Adrenal gland (tissue), 12 donors: ENCODE measurements around the gene TLR5. TPM values are rescaled to one million over a fixed set of nuclear protein-coding genes. Genes with fewer than 3 reads are reported as not detected.

Source experiments
- DNase-seq, 7 donors: peaks; one replicate each; pipeline ENCODE4 v3.0.0-alpha.2; 2019 to 2020
- H3K27ac ChIP-seq, 5 donors: fragments of 200-600 bp; sonication (generic) in 4 of 5; 1 replicate in 3 of 5; 2 replicates in 2 of 5; pipeline versions ENCODE4 v1.5.1 to v1.8.0; 2016 to 2020; ENCODE audit warnings: mild to moderate bottlenecking in 1 of 5
- H3K27me3 ChIP-seq: fragments of 200-600 bp; 2 replicates; pipeline ENCODE4 v1.8.0; 2021
- H3K36me3 ChIP-seq, 2 donors: fragments of 200-600 bp; replicated peaks in 1 of 2; 1 replicate in 1 of 2; 2 replicates in 1 of 2; pipeline versions ENCODE4 v1.5.1 to v1.8.0; 2018 to 2022
- H3K4me1 ChIP-seq, 2 donors: fragments of 200-600 bp; replicated peaks in 1 of 2; 1 replicate in 1 of 2; 2 replicates in 1 of 2; pipeline versions ENCODE4 v1.5.1 to v1.8.0; 2018 to 2021
- H3K4me3 ChIP-seq, 4 donors: fragments of 200-600 bp; sonication (generic) in 3 of 4; one replicate each; pipeline ENCODE4 v1.5.1; 2016 to 2018
- H3K9me3 ChIP-seq, 3 donors: fragments of 200-600 bp; sonication (generic) in 1 of 3; replicated peaks in 1 of 3; 1 replicate in 2 of 3; 2 replicates in 1 of 3; pipeline versions ENCODE4 v1.5.1 to v1.8.0; 2016 to 2021
- CTCF ChIP-seq, 6 experiments: fragments of 450-650 bp in 4 of 6; fragments of 200-600 bp in 2 of 6; sonication (generic) in 1 of 6; IDR thresholded peaks; 1 replicate in 5 of 6; 2 replicates in 1 of 6; pipeline versions ENCODE4 v1.5.1 to v1.8.0; 2016 to 2021; ENCODE audit warnings: antibody characterized with exemption in 6 of 6, mild to moderate bottlenecking in 2 of 6, moderate library complexity in 1 of 6
- POLR2A ChIP-seq, 2 donors: fragments of 450-650 bp; IDR thresholded peaks; one replicate each; pipeline ENCODE4 v1.6.1; 2017; ENCODE audit warnings: antibody characterized with exemption in 2 of 2, mild to moderate bottlenecking in 2 of 2, moderate library complexity in 1 of 2
- WGBS, 4 donors: extraction: QIAGEN DNeasy Blood & Tissue Kit in 2 of 4; methylation state at CpG; one replicate each; pipeline versions ENCODE4 v1.1.5 to v1.1.7; 2013 to 2017; 5-methylcytosine and 5-hydroxymethylcytosine counted together
- intact Hi-C, 2 donors: fragments of 100-400 bp; cut with DNase I; formaldehyde crosslinking; loops; one replicate each; pipeline versions ENCODE4 v1.14.1 to v1.15.0; 2022 to 2023
- polyA plus RNA-seq, 3 donors: library from polyadenylated mRNA; stranded (reverse); fragments of 200-250 nt in 2 of 3; fragments of 350-450 nt in 1 of 3; fragmentation: Illumina TruSeq in 1 of 3; extraction: RNeasy Lipid Tissue Mini Kit (QIAGEN cat#74804) in 1 of 3; gene quantifications; one replicate each; pipeline ENCODE4 v1.2.3, GENCODE V29; 2013 to 2014
- total RNA-seq, 9 donors: library from RNA; depleted of rRNA in 4 of 9; stranded (reverse); fragments of >200 nt in 4 of 9; fragments of 120-200 nt in 1 of 9; fragmentation: NEBNext Ultra II Directional in 1 of 9; extraction: Animal tissue kit (Norgen Biotek cat#: 25700) in 1 of 9; gene quantifications; one replicate each; pipeline versions ENCODE4 v1.1.0 to v1.2.4, GENCODE V29; 2013 to 2023
- donor health status: healthy with polysubstance abuse.
- donor health status: Bipolar disorder and iron deficiency.
- donor health status: DM: yes; HTN: yes; CAD: no.
- donor health status: DM: no; HTN: no; CAD: no.
- donor health status: DM: no; HTN: no; CAD: no.
- donor health status: DM: yes; HTN: yes; CAD: no.

Gene TLR5
- total and polyA plus RNA-seq, 12 donors = 0.33 to 11.5 (median 4.7) TPM

GRCh38 chr1:223088713-223089240 is 54.3 kb downstream of the TLR5 start:
- intact Hi-C loops = no loop called here
- TF ChIP-seq POLR2A (IDR thresholded peaks at IDR 0.05) = no peak
- no peak for TF ChIP-seq CTCF (IDR thresholded peaks at IDR 0.05)
- no peaks in the 10 kb centered on the region for H3K36me3 ChIP-seq
- H3K27ac ChIP-seq = no peak overlapping the region
- WGBS, 4 donors = 80 to 86% (median 83%) methylated on average over 13 of the region's 13 CpGs
- no peak overlapping the region for H3K4me3 ChIP-seq
- H3K9me3 ChIP-seq = no peaks in the 10 kb centered on the region
- no peaks in the 10 kb centered on the region for H3K4me1 ChIP-seq
- no peaks in the 10 kb centered on the region for H3K27me3 ChIP-seq
- DNase-seq = no peak

GRCh38 chr1:223087291-223088255 is 55.5 kb downstream of the TLR5 start:
- H3K27ac ChIP-seq = no peak overlapping the region
- peak in 3 of 7 donors; percentile 19 to 33 (median 31) for DNase-seq
- WGBS, 4 donors = 57 to 65% (median 62%) methylated on average over 10 of the region's 10 CpGs

GRCh38 chr1:223084464-223084866 is 58.6 kb downstream of the TLR5 start:
- no peaks in the 10 kb centered on the region for H3K27me3 ChIP-seq
- no peaks in the 10 kb centered on the region for H3K9me3 ChIP-seq
- no peak for DNase-seq
- H3K27ac ChIP-seq = no peak overlapping the region
- no peaks in the 10 kb centered on the region for H3K4me1 ChIP-seq
- 74 to 85% (median 81%) methylated on average over 8 of the region's 8 CpGs for WGBS, 4 donors
- TF ChIP-seq POLR2A (IDR thresholded peaks at IDR 0.05) = no peak
- no peak for TF ChIP-seq CTCF (IDR thresholded peaks at IDR 0.05)
- H3K36me3 ChIP-seq = no peaks in the 10 kb centered on the region
- intact Hi-C loops = loop anchor here in 1 of 2 donors (5.0 kb wide), 1 partner anchor 292 kb away; no protein-coding TSS in a partner anchor
- no peak overlapping the region for H3K4me3 ChIP-seq

More at GRCh38 chr1:223087291-223088255, 55.5 kb downstream of the TLR5 start:
- no peak for TF ChIP-seq CTCF (IDR thresholded peaks at IDR 0.05)
- TF ChIP-seq POLR2A (IDR thresholded peaks at IDR 0.05) = no peak
- H3K9me3 ChIP-seq = no peaks in the 10 kb centered on the region
- H3K27me3 ChIP-seq = no peaks in the 10 kb centered on the region
- H3K4me3 ChIP-seq = no peak overlapping the region
- H3K4me1 ChIP-seq = no peaks in the 10 kb centered on the region
- no peaks in the 10 kb centered on the region for H3K36me3 ChIP-seq
- intact Hi-C loops = no loop called here

GRCh38 chr1:223083831-223084230 is 59.2 kb downstream of the TLR5 start:
- Histone ChIP-seq H3K36me3 (no peaks in the 10 kb centered on the region), H3K27ac (no peak overlapping the region), H3K4me3 (no peak overlapping the region), H3K4me1 (no peaks in the 10 kb centered on the region), H3K27me3 (no peaks in the 10 kb centered on the region), H3K9me3 (no peaks in the 10 kb centered on the region)
- TF ChIP-seq POLR2A (IDR thresholded peaks at IDR 0.05) (no peak), CTCF (IDR thresholded peaks at IDR 0.05) (no peak)
- intact Hi-C loops = loop anchor here in 1 of 2 donors (5.0 kb wide), 1 partner anchor 292 kb away; no protein-coding TSS in a partner anchor
- WGBS, 4 donors = 85 to 91% (median 88%) methylated on average over 15 of the region's 15 CpGs
- no peak for DNase-seq
